A549 (cell line): ENCODE measurements around the gene PNPLA6.

Experiments used
- CTCF ChIP-seq: fragments of >200 bp; sonication (Bioruptor Twin); formaldehyde crosslinking; IDR thresholded peaks from 3 replicates; pipeline ENCODE4 v1.5.1; 2016
- HMGXB4 ChIP-seq: fragments of 250-450 bp; sonication (Bioruptor Pico); IDR thresholded peaks from 2 replicates; pipeline ENCODE4 v1.5.0; 2021; ENCODE audit warnings: mild to moderate bottlenecking, moderate library complexity, borderline replicate concordance
- JUNB ChIP-seq: fragments of >200 bp; sonication (Bioruptor Twin); formaldehyde crosslinking; IDR thresholded peaks from 2 replicates; pipeline ENCODE4 v1.6.1; 2016
- MAFK ChIP-seq: fragments of 450-650 bp; IDR thresholded peaks from 2 replicates; pipeline ENCODE4 v1.6.1; 2014; ENCODE audit not compliant: partially characterized antibody
- MAZ ChIP-seq: fragments of 150-350 bp; IDR thresholded peaks from 2 replicates; pipeline ENCODE4 v1.6.1; 2014; ENCODE audit warnings: antibody characterized with exemption, low read depth, low read length, borderline replicate concordance

- no peak for TF ChIP-seq HMGXB4 (CRISPR knock-in tag)
- no peak for TF ChIP-seq CTCF
- TF ChIP-seq MAFK = no peak
- no peak for TF ChIP-seq MAZ
- no peak for TF ChIP-seq JUNB
Observed at GRCh38 chr19:7607212-7607873, 71.8 kb downstream of the PNPLA6 start.
